GM21367 (cell line): ENCODE data around the gene CNGB1.
"Not testable (repeated sequence)": the region's sequence is repeated elsewhere in the genome, so short reads cannot be mapped to it uniquely, and the experiment has no call there.

Experiments
- ATAC-seq: cut with Tn5 transposase; IDR thresholded peaks from one replicate; pipeline ENCODE4 v1.9.1; 2021; ENCODE audit not compliant: unreplicated experiment

CNGB1 gene

GRCh38 chr16:57890752-57891111 lies 80.2 kb downstream of the CNGB1 start:
- no peak for ATAC-seq

- ATAC-seq, result no peak
These were observed 80.8 kb downstream of the CNGB1 start for GRCh38 chr16:57889960-57890751.

- ATAC-seq, result no peak
These were observed 81.4 kb downstream of the CNGB1 start for GRCh38 chr16:57889522-57889921.

GRCh38 chr16:57889111-57889510 lies 81.8 kb downstream of the CNGB1 start:
- no peak for ATAC-seq

DNA sequence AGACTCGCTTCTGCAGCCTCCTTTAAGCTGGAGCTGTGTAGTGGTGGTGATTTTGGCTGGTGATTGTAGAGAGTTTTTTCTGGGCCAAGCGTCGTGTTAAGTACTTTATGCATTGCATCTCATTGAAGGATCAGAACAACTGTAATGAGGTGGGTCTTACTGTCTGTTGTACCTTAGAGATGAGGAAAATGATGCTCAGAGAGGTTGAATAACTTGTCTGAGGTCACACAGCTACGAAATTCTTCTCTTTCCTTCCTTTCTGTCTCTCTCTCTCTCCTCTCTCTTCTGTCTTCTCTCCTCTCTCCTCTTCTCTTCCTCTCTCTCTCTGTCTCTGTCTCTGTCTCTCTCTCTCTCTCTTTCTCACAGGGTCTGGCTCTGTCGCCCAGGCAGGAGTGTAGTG lies 82.8 kb downstream of the CNGB1 start:
- no peak for ATAC-seq

DNA sequence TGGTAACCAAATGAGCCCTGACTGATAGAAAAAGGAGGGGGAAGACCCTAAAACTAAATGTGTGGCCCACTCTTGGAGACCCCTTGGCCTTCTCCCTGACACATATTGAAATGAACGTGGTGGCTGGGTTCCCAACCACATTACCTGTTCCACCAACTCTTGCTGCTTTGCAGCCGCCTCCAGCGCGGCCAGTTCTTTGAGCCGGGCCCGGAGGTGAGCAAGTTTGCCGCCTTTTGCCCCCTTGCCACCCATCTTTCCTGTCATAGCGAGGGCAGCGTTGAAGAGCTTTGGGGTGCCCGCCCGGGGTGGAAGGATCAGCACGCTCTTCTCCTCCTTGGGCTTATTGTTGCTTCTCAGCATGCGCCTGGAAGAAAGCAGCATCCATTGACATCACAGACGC lies 83.2 kb downstream of the CNGB1 start:
- no peak for ATAC-seq

DNA sequence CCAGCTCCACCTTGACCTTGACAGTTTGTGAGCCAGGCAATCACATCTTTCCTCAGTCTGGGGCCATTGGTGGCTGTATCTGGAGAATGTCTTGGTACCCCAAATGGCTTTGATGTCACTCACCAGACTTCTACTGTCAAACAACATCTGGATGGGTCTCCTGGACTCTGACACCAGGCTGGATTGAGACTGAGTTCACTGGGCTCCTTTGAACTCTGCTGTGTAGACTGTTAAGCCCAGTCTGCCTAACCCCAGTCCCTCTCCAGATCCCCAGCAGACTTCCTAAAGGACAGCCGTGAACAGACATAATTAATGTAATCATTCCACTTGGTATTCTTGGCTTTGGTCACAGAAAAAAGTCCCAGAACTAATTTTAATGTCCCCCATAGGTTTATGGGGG lies 84.5 kb downstream of the CNGB1 start:
- no peak for ATAC-seq

DNA sequence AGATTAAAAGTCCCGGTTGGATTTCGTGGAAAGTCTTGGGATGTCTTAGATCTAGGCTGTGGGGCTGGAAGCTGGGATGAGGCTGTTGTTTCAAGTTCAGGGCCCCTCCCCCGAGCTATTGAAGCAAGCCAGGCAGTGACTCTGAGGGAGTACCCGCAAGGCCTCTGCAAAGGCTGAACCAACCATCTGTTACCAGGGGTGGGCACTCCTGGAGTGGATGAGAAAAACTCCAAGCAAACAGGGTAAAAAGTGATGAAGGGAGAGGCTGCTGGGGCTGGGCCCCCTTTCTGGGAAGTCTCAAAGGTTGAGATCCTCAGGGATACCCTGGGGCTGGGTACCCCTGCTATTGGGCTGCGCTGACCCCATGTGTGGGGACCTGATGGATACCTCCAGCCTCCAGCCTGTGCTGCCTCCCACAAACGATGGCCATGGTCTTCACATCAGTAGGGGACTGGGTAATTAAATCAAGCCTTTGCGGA lies 86.2 kb downstream of the CNGB1 start:
- no peak for ATAC-seq

GRCh38 chr16:57883953-57884654 lies 86.8 kb downstream of the CNGB1 start:
- ATAC-seq, result no peak

GRCh38 chr16:57883480-57883879 lies 87.4 kb downstream of the CNGB1 start:
- ATAC-seq, result no peak

GRCh38 chr16:57882792-57883191 lies 88.1 kb downstream of the CNGB1 start:
- no peak for ATAC-seq

- ATAC-seq, result no peak
These were observed 88.7 kb downstream of the CNGB1 start for GRCh38 chr16:57882206-57882605.

DNA sequence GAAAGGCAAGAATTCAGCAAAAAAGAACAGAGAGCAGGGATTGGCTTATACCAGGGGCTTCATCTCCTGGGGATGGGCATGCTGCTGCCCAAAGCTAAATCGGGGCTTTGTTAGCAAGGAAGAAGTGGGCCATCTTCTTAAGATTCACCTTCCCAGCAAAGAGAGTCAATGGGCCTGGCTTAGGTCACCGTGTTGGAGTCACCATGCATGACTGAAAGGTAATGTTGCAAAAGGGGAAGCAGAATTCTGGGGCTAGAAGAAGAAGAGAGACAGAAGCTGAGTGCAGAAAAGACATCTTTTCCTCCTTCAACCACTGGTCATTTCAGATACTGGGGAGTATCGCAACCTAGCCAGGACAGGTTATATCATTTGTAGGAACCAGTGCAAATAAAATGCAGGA lies 92.3 kb downstream of the CNGB1 start:
- ATAC-seq, result no peak

- ATAC-seq, result no peak
These were observed 94.7 kb downstream of the CNGB1 start for GRCh38 chr16:57876210-57876609.

DNA sequence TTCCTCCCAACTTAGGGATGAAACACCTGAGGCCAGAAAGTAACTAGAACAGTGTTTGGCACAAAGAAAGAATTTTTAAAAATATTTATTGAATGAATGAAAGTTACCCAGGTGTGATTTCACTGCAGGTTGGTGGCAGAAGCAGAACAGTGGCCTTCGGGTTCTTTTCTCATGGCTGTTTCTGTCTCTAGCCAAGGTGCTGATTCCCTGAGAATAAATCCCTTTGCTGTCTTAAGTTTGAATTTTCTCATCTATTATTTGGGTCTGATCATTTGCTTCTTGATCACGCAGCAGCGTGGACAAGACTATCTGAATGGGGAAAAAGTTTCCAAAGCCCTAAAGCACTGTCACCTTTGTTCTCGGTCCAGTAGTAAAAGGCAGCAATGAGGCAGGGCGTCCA lies 95.6 kb downstream of the CNGB1 start:
- ATAC-seq, result no peak

DNA sequence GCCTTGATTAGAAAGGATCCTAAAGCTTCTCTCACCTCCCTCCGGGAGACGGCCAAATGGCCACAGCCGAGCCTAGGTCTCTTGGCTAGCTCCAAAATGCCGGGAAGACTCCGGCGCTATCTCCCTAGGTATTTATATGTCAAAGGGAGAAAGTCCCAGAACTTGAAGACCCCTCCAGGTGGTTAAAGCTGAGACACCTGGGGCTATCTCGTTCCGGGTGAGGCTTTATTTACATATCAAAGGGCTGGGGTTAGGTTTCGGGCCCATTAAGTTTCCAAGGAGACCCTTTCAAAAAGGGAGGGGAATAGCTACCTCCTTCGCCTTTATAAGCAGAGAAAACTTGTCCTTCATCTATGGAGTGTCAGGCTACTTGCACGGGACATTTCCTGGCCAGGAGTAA lies 97.7 kb downstream of the CNGB1 start:
- no peak for ATAC-seq

DNA sequence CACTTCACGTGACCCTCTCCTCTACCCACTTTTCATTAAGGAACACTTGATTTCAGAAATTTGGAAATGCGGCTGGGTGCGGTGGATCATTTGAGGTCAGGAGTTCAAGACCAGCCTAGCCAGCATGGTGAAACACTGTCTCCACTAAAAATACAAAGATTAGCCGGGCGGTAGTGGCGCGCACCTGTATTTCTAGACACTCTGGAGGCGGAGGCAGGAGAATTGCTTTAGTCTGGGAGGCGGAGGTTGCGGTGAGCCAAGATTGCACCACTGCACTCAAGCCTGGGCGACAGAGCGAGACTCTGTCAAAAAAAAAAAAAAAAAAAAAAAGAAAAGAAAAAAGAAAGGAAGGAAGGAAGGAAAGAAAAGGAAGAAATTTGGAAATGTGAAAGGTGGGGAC lies 98.2 kb downstream of the CNGB1 start:
- not testable (repeated sequence) for ATAC-seq

- ATAC-seq, result no peak
These were observed 99.5 kb downstream of the CNGB1 start for GRCh38 chr16:57871456-57871855.

DNA sequence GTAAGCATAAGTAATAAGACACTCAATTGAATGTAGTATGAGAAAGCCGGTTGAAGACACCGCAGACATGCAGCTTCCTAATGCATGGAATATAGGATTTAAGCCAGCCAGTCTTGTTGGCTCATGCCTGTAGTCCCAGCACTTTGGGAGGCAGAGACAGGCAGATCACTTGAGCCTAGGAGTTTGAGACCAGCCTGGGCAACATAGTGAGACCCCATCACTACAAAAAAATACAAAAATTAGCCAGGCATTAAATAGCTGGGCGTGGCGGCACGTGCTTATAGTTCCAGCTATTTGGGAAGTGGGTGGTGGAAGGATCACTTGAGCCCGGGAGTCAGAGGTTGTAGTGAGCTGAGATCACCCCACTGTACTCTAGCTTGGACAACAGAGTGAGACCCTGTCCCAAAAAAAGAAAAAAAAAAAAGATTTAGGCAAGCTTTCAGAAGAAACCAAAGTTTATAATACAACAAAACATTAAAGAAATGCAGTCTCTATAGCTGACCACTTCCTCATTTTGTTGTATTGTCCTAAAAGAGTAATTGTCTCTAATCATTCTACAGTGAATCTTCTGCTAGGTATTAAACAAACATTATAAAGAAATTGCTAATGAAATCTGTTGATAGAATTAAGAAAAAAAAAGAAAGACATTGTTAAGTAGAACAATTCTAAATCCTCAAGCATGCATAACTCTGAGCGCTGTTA lies 100.0 kb downstream of the CNGB1 start:
- no peak for ATAC-seq

DNA sequence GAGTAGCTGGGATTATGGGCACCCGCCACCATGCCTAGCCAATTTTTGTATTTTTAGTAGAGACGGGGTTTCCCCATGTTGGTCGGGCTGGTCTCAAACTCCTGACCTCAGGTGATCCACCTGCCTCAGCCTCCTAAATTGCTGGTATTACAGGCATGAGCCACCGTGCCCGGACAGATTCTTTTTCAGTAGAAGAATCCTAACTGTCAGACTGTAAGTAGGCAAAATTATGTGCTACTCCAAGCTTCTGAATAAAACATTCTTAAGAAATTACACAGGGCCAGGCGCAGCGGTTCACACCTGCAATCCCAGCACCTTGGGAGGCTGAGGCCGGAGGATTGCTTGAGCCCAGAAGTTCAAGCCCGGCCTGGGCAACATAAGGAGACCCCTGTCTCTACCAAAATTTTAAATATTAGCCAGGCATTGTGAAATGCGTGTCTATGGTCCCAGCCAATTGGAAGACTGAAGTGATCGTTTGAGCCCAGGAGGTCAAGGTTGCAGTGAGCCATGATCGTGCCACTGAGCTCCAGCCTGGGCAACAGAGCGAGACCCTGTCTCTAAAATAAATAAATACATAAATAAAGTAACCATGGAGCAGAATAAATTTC lies 101.9 kb downstream of the CNGB1 start:
- no peak for ATAC-seq

GRCh38 chr16:57867000-57867561 lies 103.8 kb downstream of the CNGB1 start:
- no peak for ATAC-seq
